Ishikawa (cell line): ENCODE data around the gene IL11RA.

Experiments
- CREB1 ChIP-seq: IDR thresholded peaks from 2 replicates; pipeline ENCODE4 v1.6.1; 2012; ENCODE audit warnings: low read depth
- EP300 ChIP-seq: IDR thresholded peaks from 2 replicates; pipeline ENCODE4 v1.6.1; 2012; ENCODE audit warnings: borderline replicate concordance
- NFIC ChIP-seq: IDR thresholded peaks from 2 replicates; pipeline ENCODE4 v1.6.1; 2012
- RAD21 ChIP-seq: IDR thresholded peaks from 2 replicates; pipeline ENCODE4 v1.6.1; 2012; ENCODE audit warnings: low read depth
- TAF1 ChIP-seq: IDR thresholded peaks from 2 replicates; pipeline ENCODE4 v1.6.1; 2012; ENCODE audit warnings: low read depth, mild to moderate bottlenecking
- TCF12 ChIP-seq: IDR thresholded peaks from 2 replicates; pipeline ENCODE4 v1.6.1; 2012; ENCODE audit warnings: low read depth
- YY1 ChIP-seq: IDR thresholded peaks from 2 replicates; pipeline ENCODE4 v1.6.1; 2012; ENCODE audit warnings: low read depth
- ZBTB7A ChIP-seq: IDR thresholded peaks from 2 replicates; pipeline ENCODE4 v1.6.1; 2012; ENCODE audit warnings: low read depth

GRCh38 chr9:34701023-34701768, 49.2 kb downstream of the IL11RA start:
- TF ChIP-seq TAF1 (no peak; the same call in 1 of the 2 replicates), NFIC (no peak), TCF12 (no peak), EP300 (no peak), RAD21 (peak; percentile 67), YY1 (no peak), ZBTB7A (peak; percentile 84; the same call in 1 of the 2 replicates), CREB1 (no peak)
